Retinal pigment epithelial cell (primary cell): ENCODE data around the gene SLC25A14.
A peak's percentile ranks its signal among the peaks of the same experiment; 100 is the strongest.

Source experiments
- DNase-seq: peaks from one replicate; pipeline ENCODE4 v3.0.0-alpha.2; 2010; ENCODE audit warnings: low read depth
- H3K4me3 ChIP-seq: 2 replicates; pipeline ENCODE4 v1.5.1; 2011; ENCODE audit warnings: mild to moderate bottlenecking, low read length, control low read depth, moderate library complexity
- TF ChIP-seq, protein P1 (sequence below): conservative IDR thresholded peaks from 2 replicates; pipeline ENCODE4 v1.5.1; 2011; ENCODE audit warnings: low read depth, low read length, control low read depth, inconsistent platforms

The SLC25A14 gene

GRCh38 chrX:130378024-130378669, 38.4 kb downstream of the SLC25A14 start:
- no peak overlapping the region for H3K4me3 ChIP-seq
- DNase-seq = no peak
- TF ChIP-seq, protein P1, sequence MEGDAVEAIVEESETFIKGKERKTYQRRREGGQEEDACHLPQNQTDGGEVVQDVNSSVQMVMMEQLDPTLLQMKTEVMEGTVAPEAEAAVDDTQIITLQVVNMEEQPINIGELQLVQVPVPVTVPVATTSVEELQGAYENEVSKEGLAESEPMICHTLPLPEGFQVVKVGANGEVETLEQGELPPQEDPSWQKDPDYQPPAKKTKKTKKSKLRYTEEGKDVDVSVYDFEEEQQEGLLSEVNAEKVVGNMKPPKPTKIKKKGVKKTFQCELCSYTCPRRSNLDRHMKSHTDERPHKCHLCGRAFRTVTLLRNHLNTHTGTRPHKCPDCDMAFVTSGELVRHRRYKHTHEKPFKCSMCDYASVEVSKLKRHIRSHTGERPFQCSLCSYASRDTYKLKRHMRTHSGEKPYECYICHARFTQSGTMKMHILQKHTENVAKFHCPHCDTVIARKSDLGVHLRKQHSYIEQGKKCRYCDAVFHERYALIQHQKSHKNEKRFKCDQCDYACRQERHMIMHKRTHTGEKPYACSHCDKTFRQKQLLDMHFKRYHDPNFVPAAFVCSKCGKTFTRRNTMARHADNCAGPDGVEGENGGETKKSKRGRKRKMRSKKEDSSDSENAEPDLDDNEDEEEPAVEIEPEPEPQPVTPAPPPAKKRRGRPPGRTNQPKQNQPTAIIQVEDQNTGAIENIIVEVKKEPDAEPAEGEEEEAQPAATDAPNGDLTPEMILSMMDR = no peak

- TF ChIP-seq, protein P1 = no peak
- DNase-seq = no peak
- H3K4me3 ChIP-seq = no peak within 1 kb of the TSS
Observed at GRCh38 chrX:130385520-130385919, 45.8 kb downstream of the SLC25A14 start, which contains the start of gene GPR119. GPR119 (minus strand) TSS chrX:130385674; CDS start chrX:130385447, 227 bp downstream.

DNA sequence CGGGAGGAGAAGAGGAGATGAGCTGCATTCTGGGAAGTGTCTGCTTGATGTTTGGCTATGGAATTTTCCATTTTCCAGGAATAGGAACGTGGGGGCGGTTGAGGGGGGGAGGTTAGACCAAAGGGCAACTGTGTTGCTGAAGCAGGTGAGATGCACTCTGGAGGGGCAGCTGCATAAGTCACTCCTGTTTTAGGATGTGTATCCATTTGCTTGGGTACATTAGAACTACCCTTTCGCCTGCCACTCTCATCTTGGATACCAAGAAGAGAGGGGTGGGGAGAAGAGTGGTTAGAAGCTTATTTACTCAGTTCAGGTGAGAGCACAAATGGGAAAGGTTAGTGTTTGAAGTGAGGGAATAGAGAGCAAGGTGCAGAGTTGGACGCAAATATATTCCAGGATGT, 46.7 kb downstream of the SLC25A14 start:
- no peak for DNase-seq
- TF ChIP-seq, protein P1 = no peak
- H3K4me3 ChIP-seq = no peak overlapping the region

DNA sequence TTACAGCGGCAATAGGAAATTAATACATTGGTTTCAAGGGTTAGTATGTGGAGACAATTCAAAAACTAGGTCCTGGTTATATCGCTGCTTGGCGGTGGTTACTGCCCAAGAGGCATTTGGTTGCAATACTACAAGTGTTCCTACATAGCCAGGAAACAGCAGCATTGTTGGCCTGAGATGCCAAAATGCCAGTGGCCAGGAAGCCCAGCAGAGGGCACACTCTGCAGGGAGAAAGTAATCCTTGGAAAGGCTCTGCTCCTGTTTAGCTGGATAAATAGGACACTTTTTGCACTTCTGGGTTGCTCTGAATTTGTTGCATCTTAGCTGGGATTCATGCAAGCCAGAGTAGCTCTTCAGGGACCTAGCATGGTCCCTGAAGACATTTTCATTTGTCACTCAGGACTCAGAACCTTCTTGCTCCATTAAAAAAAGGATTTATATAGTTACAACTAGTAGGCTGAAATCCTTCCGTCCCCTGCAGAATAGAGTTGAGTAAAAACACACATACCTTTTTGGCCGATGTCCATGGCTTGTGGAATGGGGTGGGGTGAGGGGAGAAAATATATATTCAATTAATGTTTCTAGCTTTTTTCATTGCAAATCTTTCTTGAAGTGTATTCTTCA, 53.8 kb downstream of the SLC25A14 start:
- H3K4me3 ChIP-seq = no peak overlapping the region
- peak; percentile 2 for DNase-seq
- TF ChIP-seq, protein P1 = peak; percentile 79

- TF ChIP-seq, protein P1 = no peak
- DNase-seq = no peak
- H3K4me3 ChIP-seq = no peak overlapping the region
Observed at GRCh38 chrX:130395341-130395740, 55.6 kb downstream of the SLC25A14 start.

- H3K4me3 ChIP-seq = peak within 1 kb of the TSS; percentile 80
- TF ChIP-seq, protein P1 = no peak
- DNase-seq = peak; percentile 17
Observed at GRCh38 chrX:130401415-130402207, 61.9 kb downstream of the SLC25A14 start, which contains the start of gene RBMX2. RBMX2 (plus strand) TSS chrX:130401987; CDS start chrX:130402033, 46 bp downstream.
